Testis (tissue), 2 donors: ENCODE data around the gene GUCA2A.
"Not testable (repeated sequence)": the region's sequence is repeated elsewhere in the genome, so short reads cannot be mapped to it uniquely, and the experiment has no call there.

Experiments used
- POLR2A ChIP-seq: fragments of 450-650 bp; IDR thresholded peaks from one replicate; pipeline ENCODE4 v1.6.1; 2017; ENCODE audit warnings: antibody characterized with exemption, mild to moderate bottlenecking, moderate library complexity
- TF ChIP-seq, protein P1 (sequence below), 3 experiments: fragments of 450-650 bp in 2 of 3; fragments of 200-600 bp in 1 of 3; sonication (generic) in 1 of 3; IDR thresholded peaks; one replicate each; pipeline ENCODE4 v1.5.1; 2016 to 2019; ENCODE audit warnings: antibody characterized with exemption in 3 of 3, mild to moderate bottlenecking in 2 of 3, moderate library complexity in 1 of 3

DNA sequence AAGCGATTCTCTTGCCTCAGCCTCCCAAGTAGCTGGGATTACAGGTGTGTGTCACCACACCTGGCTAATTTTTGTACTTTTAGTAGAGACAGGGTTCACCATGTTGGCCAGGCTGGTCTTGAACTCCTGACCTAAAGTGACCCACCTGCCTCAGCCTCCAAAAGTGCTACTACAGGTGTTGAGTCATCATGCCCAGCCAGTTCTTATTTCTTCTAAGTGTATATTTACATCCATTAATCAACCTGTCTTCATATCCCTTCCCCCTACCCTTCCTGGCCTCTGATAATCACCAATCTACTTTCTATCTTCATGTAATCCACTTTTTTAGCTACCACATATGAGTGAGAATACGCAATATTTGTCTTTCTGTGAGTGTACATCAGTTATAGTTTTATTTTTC, 42.4 kb upstream of the GUCA2A start:
- TF ChIP-seq, protein P1, sequence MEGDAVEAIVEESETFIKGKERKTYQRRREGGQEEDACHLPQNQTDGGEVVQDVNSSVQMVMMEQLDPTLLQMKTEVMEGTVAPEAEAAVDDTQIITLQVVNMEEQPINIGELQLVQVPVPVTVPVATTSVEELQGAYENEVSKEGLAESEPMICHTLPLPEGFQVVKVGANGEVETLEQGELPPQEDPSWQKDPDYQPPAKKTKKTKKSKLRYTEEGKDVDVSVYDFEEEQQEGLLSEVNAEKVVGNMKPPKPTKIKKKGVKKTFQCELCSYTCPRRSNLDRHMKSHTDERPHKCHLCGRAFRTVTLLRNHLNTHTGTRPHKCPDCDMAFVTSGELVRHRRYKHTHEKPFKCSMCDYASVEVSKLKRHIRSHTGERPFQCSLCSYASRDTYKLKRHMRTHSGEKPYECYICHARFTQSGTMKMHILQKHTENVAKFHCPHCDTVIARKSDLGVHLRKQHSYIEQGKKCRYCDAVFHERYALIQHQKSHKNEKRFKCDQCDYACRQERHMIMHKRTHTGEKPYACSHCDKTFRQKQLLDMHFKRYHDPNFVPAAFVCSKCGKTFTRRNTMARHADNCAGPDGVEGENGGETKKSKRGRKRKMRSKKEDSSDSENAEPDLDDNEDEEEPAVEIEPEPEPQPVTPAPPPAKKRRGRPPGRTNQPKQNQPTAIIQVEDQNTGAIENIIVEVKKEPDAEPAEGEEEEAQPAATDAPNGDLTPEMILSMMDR (IDR thresholded peaks at IDR 0.05): not testable (repeated sequence)
- not testable (repeated sequence) for TF ChIP-seq POLR2A
